Fibroblast of lung (primary cell): ENCODE results near the gene TLK2. TPM values are rescaled to one million over a fixed set of nuclear protein-coding genes. Genes with fewer than 3 reads are reported as not detected.

Source experiments
- DNase-seq, 2 donors: peaks; one replicate each; pipeline versions ENCODE4 v3.0.0 to v3.0.0-alpha.2; 2010; ENCODE audit warnings: low read depth in 2 of 2
- H2AFZ ChIP-seq: 2 replicates; pipeline ENCODE4 v1.5.1; 2012; ENCODE audit warnings: low read length, control low read depth, inconsistent platforms
- H3K27ac ChIP-seq: 2 replicates; pipeline ENCODE4 v1.5.1; 2011; ENCODE audit warnings: low read length, control low read depth; ENCODE audit not compliant: insufficient read depth
- H3K27me3 ChIP-seq: 2 replicates; pipeline ENCODE4 v1.5.1; 2011; ENCODE audit warnings: mild to moderate bottlenecking, low read length; ENCODE audit not compliant: control insufficient read depth, insufficient read depth
- H3K36me3 ChIP-seq: 2 replicates; pipeline ENCODE4 v1.5.1; 2011; ENCODE audit warnings: low read length; ENCODE audit not compliant: control insufficient read depth, insufficient read depth
- H3K4me1 ChIP-seq: 2 replicates; pipeline ENCODE4 v1.5.1; 2011; ENCODE audit warnings: low read length; ENCODE audit not compliant: control insufficient read depth, insufficient read depth; ENCODE audit errors: extremely low read depth
- H3K4me2 ChIP-seq: 2 replicates; pipeline ENCODE4 v1.5.1; 2011; ENCODE audit warnings: low read length, control low read depth; ENCODE audit not compliant: insufficient read depth; ENCODE audit errors: extremely low read depth
- H3K4me3 ChIP-seq, 4 experiments: fragments of 200-600 bp in 1 of 4; sonication (generic) in 1 of 4; replicated peaks in 1 of 4; 2 replicates each; pipeline ENCODE4 v1.5.1; 2011 to 2016; ENCODE audit warnings: low read length in 4 of 4, low read depth in 3 of 4, mild to moderate bottlenecking in 3 of 4, control low read depth in 2 of 4, inconsistent platforms in 1 of 4, mixed read lengths in 1 of 4; ENCODE audit not compliant: insufficient read depth in 1 of 4; ENCODE audit errors: control extremely low read depth in 1 of 4
- H3K79me2 ChIP-seq: 2 replicates; pipeline ENCODE4 v1.5.1; 2012; ENCODE audit warnings: mild to moderate bottlenecking, low read length, inconsistent platforms; ENCODE audit not compliant: control insufficient read depth, insufficient read depth
- H3K9ac ChIP-seq: 2 replicates; pipeline ENCODE4 v1.5.1; 2011; ENCODE audit warnings: mild to moderate bottlenecking, low read length, control low read depth; ENCODE audit not compliant: insufficient read depth
- H3K9me3 ChIP-seq: 2 replicates; pipeline ENCODE4 v1.5.1; 2012; ENCODE audit warnings: low read depth, low read length; ENCODE audit not compliant: control insufficient read depth, insufficient read depth
- H4K20me1 ChIP-seq: 2 replicates; pipeline ENCODE4 v1.5.1; 2011; ENCODE audit warnings: low read length; ENCODE audit not compliant: control insufficient read depth, insufficient read depth; ENCODE audit errors: extremely low read depth
- EZH2 ChIP-seq: IDR thresholded peaks from 2 replicates; pipeline ENCODE4 v1.5.1; 2012; ENCODE audit warnings: low read length, control low read depth, mild to moderate bottlenecking; ENCODE audit errors: missing control alignments
- polyA plus RNA-seq, 2 donors: library from polyadenylated mRNA; depleted of rRNA in 1 of 2; stranded (reverse) in 1 of 2; unstranded in 1 of 2; fragments of >200 nt; gene quantifications; 2 replicates each; pipeline ENCODE4 v1.2.1, GENCODE V29; 2011 to 2012; ENCODE audit warnings: missing spikeins in 1 of 2
- total RNA-seq: library from RNA; depleted of rRNA; stranded (reverse); fragments of >200 nt; gene quantifications from 2 replicates; pipeline ENCODE4 v1.2.1, GENCODE V29; 2014
- TF ChIP-seq, protein P1 (sequence below), 2 donors: IDR thresholded peaks in 1 of 2; conservative IDR thresholded peaks in 1 of 2; 1 replicate in 1 of 2; 2 replicates in 1 of 2; pipeline ENCODE4 v1.5.1; 2011 to 2012; ENCODE audit warnings: low read length in 2 of 2, control low read depth in 1 of 2, inconsistent platforms in 1 of 2, low read depth in 1 of 2, mild to moderate bottlenecking in 1 of 2

Gene TLK2
- total and polyA plus RNA-seq, 2 donors (not counting 1 experiment from before 2014, with no cell fraction given): 55.5 to 63.9 TPM

DNA sequence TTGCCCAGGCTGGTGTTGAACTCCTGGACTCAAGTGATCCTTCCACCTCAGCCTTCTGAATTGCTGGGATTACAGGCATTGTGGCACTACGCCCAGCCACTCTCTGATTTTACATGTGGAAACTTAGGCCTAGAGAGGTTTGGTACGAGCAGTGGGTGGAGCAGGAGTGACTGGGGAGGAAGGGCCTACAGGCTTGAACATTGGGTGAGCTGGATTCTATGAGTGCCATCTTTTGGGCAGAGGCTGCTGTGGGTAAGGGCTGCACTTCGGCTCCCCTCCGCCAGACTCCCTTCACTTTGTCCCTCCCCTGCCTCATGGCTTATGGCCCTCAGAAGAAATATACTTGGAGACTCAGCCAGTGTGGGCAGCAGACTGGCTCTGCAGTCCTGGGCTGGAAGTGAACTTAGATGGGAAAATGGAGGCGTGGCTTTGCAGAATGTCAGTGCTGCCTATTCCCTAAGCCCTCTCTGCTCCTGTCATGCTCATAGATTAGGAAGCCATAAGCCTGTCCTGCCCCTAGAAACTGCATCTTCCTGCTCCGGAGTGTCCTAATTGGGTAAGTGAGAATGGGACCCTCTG, 139.4 kb downstream of the TLK2 start:
- no peaks in the 10 kb centered on the region for H3K9me3 ChIP-seq
- H3K27me3 ChIP-seq: no peaks in the 10 kb centered on the region
- peak; percentile 38 to 67 for DNase-seq
- no peaks in the 10 kb centered on the region for H4K20me1 ChIP-seq
- H3K4me1 ChIP-seq: peaks cover 13% of the 10 kb centered on the region
- no peak overlapping the region for H2AFZ ChIP-seq
- peaks cover 5% of the 10 kb centered on the region for H3K36me3 ChIP-seq
- no peak overlapping the region for H3K4me3 ChIP-seq
- no peak overlapping the region for H3K4me2 ChIP-seq
- no peaks in the 10 kb centered on the region for H3K79me2 ChIP-seq
- no peak overlapping the region for H3K9ac ChIP-seq
- TF ChIP-seq EZH2: no peak
- TF ChIP-seq, protein P1, sequence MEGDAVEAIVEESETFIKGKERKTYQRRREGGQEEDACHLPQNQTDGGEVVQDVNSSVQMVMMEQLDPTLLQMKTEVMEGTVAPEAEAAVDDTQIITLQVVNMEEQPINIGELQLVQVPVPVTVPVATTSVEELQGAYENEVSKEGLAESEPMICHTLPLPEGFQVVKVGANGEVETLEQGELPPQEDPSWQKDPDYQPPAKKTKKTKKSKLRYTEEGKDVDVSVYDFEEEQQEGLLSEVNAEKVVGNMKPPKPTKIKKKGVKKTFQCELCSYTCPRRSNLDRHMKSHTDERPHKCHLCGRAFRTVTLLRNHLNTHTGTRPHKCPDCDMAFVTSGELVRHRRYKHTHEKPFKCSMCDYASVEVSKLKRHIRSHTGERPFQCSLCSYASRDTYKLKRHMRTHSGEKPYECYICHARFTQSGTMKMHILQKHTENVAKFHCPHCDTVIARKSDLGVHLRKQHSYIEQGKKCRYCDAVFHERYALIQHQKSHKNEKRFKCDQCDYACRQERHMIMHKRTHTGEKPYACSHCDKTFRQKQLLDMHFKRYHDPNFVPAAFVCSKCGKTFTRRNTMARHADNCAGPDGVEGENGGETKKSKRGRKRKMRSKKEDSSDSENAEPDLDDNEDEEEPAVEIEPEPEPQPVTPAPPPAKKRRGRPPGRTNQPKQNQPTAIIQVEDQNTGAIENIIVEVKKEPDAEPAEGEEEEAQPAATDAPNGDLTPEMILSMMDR (conservative IDR thresholded peaks at IDR 0.05 in 1 of 2, IDR thresholded peaks at IDR 0.05 in 1 of 2; ENCODE audit: low read depth in 1 of 2, low read length in 2 of 2): no peak
- H3K27ac ChIP-seq: no peak overlapping the region

DNA sequence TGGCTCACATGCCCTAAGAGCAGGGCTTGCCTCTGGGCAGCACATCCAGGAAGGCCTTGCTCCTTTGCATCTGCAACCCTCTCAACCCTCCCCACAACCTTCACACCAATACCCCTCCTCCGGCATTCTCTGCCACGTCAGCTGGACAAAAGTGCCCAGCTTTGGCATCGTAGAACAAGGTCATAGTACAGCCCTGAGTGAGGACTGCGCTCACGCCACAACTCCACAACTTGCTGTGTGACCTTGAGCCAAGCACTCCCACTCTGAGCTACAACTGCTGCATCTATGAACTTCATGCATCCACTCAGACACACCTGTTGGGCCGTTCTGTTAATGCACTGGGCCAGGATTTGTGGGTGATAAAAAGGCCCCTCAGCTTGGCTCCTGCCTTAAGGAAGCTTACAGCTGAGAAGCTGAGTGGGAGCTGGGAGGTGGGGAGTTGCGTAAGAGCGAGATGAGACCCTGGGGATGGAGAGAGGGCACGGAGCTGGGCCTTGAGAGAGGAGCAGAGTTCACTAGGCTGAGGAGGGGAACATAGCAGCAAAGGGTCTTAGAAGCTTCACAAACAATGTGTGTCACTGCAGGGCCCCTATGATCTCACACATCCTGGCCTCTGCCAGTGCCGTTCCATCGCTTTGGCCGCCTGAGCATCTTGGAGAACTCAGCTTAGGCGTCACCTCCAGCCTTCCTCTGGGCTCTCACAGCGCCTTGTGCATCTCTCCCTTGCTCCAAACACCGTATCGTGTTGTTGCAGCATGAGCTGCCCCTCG, 140.2 kb downstream of the TLK2 start:
- Histone ChIP-seq H2AFZ (no peak overlapping the region), H3K79me2 (no peaks in the 10 kb centered on the region), H3K9me3 (no peaks in the 10 kb centered on the region), H3K4me1 (peaks cover 13% of the 10 kb centered on the region), H3K27me3 (no peaks in the 10 kb centered on the region), H3K36me3 (peaks cover 5% of the 10 kb centered on the region), H3K27ac (no peak overlapping the region), H3K4me2 (no peak overlapping the region), H4K20me1 (no peaks in the 10 kb centered on the region), H3K9ac (no peak overlapping the region), H3K4me3 (no peak overlapping the region)
- TF ChIP-seq, protein P1 (conservative IDR thresholded peaks at IDR 0.05 in 1 of 2, IDR thresholded peaks at IDR 0.05 in 1 of 2; ENCODE audit: low read depth in 1 of 2, low read length in 2 of 2): no peak
- no peak for TF ChIP-seq EZH2
- DNase-seq: no peak

DNA sequence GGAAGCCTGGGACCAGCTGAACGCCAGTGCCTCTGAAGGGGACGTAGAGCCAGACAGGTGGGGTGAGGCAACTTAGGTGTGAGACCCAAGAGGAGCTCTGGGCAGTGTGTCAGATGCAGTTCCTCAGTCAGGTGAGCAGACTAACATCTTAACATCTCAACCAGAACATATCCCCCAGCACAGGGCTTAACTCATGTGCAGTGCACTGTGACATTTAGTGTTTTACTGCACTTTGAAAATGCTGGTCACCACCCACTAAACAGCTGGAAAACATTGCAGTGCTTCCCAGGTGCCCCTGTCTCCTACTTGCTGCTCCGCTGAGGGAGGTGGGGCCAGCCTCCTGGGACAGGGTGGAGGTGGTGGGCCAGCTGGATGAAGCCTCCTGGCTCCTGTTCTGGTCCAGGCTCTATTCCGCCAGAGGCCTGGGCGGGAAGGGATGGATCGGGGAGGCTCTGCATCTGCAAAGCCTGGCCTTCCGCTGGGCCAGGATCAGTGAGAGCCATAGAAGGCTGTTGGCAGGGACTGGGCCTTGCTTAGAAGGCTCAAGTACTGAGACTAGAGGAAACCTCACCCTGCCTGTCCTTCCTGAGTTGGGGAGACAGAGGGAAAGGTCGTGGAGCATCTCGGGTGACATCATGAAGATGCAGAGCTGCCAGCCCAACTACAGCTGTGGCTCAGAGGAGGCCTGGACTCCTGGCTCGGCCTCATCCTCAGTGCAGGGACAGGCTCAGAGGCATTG, 141.0 kb downstream of the TLK2 start:
- Histone ChIP-seq H3K9me3 (no peaks in the 10 kb centered on the region), H3K4me3 (no peak overlapping the region), H3K27ac (no peak overlapping the region), H3K4me2 (no peak overlapping the region), H3K9ac (no peak overlapping the region), H2AFZ (no peak overlapping the region), H3K79me2 (no peaks in the 10 kb centered on the region), H4K20me1 (no peaks in the 10 kb centered on the region), H3K27me3 (no peaks in the 10 kb centered on the region), H3K36me3 (peaks cover 5% of the 10 kb centered on the region), H3K4me1 (peaks cover 9% of the 10 kb centered on the region)
- DNase-seq: no peak
- TF ChIP-seq, protein P1 (conservative IDR thresholded peaks at IDR 0.05 in 1 of 2, IDR thresholded peaks at IDR 0.05 in 1 of 2; ENCODE audit: low read depth in 1 of 2, low read length in 2 of 2): no peak
- no peak for TF ChIP-seq EZH2
